Measurements from ENCODE around the gene KCNJ14. TPM values are rescaled to one million over a fixed set of nuclear protein-coding genes. Genes with fewer than 3 reads are reported as not detected.

KCNJ14 gene
- total and polyA plus RNA-seq, 9 donors: 0.48 to 1.2 (median 0.91) TPM

- DNase-seq: no peak
- no peak overlapping the region for H3K27ac ChIP-seq (ENCODE audit: low read length)
- WGBS (ENCODE audit: insufficient coverage): 92% methylated on average over 5 of the region's 7 CpGs
- H3K27me3 ChIP-seq (ENCODE audit: control insufficient read depth, insufficient read depth, low read length): peaks cover 45% of the 10 kb centered on the region
- H3K36me3 ChIP-seq (ENCODE audit: control insufficient read depth, insufficient read depth, low read length): no peaks in the 10 kb centered on the region
- no peak overlapping the region for H3K4me3 ChIP-seq (ENCODE audit: low read length)
- H3K9me3 ChIP-seq (replicated peaks; ENCODE audit: control insufficient read depth, low read depth, low read length): no peaks in the 10 kb centered on the region
- peaks cover 5% of the 10 kb centered on the region for H3K4me1 ChIP-seq (ENCODE audit: control insufficient read depth, insufficient read depth, low read length)
Measured at GRCh38 chr19:48507911-48508439, 52.6 kb downstream of the KCNJ14 start.

GRCh38 chr19:48508729-48509411 is 53.5 kb downstream of the KCNJ14 start:
- Histone ChIP-seq H3K4me1 (ENCODE audit: control insufficient read depth, insufficient read depth, low read length) (peaks cover 12% of the 10 kb centered on the region), H3K36me3 (ENCODE audit: control insufficient read depth, insufficient read depth, low read length) (no peaks in the 10 kb centered on the region), H3K27me3 (ENCODE audit: control insufficient read depth, insufficient read depth, low read length) (peaks cover 54% of the 10 kb centered on the region), H3K27ac (ENCODE audit: low read length) (no peak overlapping the region), H3K9me3 (replicated peaks; ENCODE audit: control insufficient read depth, low read depth, low read length) (no peaks in the 10 kb centered on the region), H3K4me3 (ENCODE audit: low read length) (no peak overlapping the region)
- 84% methylated on average over 22 of the region's 32 CpGs for WGBS (ENCODE audit: insufficient coverage)
- no peak for DNase-seq

GRCh38 chr19:48509467-48510194 is 54.3 kb downstream of the KCNJ14 start:
- WGBS (ENCODE audit: insufficient coverage): 87% methylated on average over 8 of the region's 12 CpGs

GRCh38 chr19:48510421-48511268 is 55.3 kb downstream of the KCNJ14 start:
- peak; percentile 74 for DNase-seq
- Histone ChIP-seq H3K4me1 (ENCODE audit: control insufficient read depth, insufficient read depth, low read length) (peaks cover 14% of the 10 kb centered on the region), H3K27ac (ENCODE audit: low read length) (no peak overlapping the region), H3K36me3 (ENCODE audit: control insufficient read depth, insufficient read depth, low read length) (no peaks in the 10 kb centered on the region), H3K4me3 (ENCODE audit: low read length) (no peak overlapping the region), H3K9me3 (replicated peaks; ENCODE audit: control insufficient read depth, low read depth, low read length) (no peaks in the 10 kb centered on the region), H3K27me3 (ENCODE audit: control insufficient read depth, insufficient read depth, low read length) (peaks cover 59% of the 10 kb centered on the region)
- 13% methylated on average over 11 of the region's 24 CpGs for WGBS (ENCODE audit: insufficient coverage)

More at GRCh38 chr19:48509467-48510194, 54.3 kb downstream of the KCNJ14 start:
- Histone ChIP-seq H3K27me3 (ENCODE audit: control insufficient read depth, insufficient read depth, low read length) (peaks cover 59% of the 10 kb centered on the region), H3K27ac (ENCODE audit: low read length) (no peak overlapping the region), H3K36me3 (ENCODE audit: control insufficient read depth, insufficient read depth, low read length) (no peaks in the 10 kb centered on the region), H3K4me1 (ENCODE audit: control insufficient read depth, insufficient read depth, low read length) (peaks cover 14% of the 10 kb centered on the region), H3K9me3 (replicated peaks; ENCODE audit: control insufficient read depth, low read depth, low read length) (no peaks in the 10 kb centered on the region), H3K4me3 (ENCODE audit: low read length) (no peak overlapping the region)
- DNase-seq: no peak

GRCh38 chr19:48511321-48511731 is 56.0 kb downstream of the KCNJ14 start:
- no peaks in the 10 kb centered on the region for H3K36me3 ChIP-seq (ENCODE audit: control insufficient read depth, insufficient read depth, low read length)
- no peaks in the 10 kb centered on the region for H3K9me3 ChIP-seq (replicated peaks; ENCODE audit: control insufficient read depth, low read depth, low read length)
- peaks cover 59% of the 10 kb centered on the region for H3K27me3 ChIP-seq (ENCODE audit: control insufficient read depth, insufficient read depth, low read length)
- H3K4me1 ChIP-seq (ENCODE audit: control insufficient read depth, insufficient read depth, low read length): peaks cover 14% of the 10 kb centered on the region
- no peak for DNase-seq
- H3K27ac ChIP-seq (ENCODE audit: low read length): no peak overlapping the region
- WGBS (ENCODE audit: insufficient coverage): 3% methylated on average over 24 of the region's 32 CpGs
- no peak overlapping the region for H3K4me3 ChIP-seq (ENCODE audit: low read length)

GRCh38 chr19:48511800-48512503 is 56.6 kb downstream of the KCNJ14 start, which contains the start of gene LMTK3:
TSS of gene LMTK3 (minus strand) at chr19:48511835. CDS start at chr19:48511576, 259 bp downstream.
- no peaks in the 10 kb centered on the region for H3K36me3 ChIP-seq (ENCODE audit: control insufficient read depth, insufficient read depth, low read length)
- 8% methylated on average over 27 of the region's 32 CpGs for WGBS (ENCODE audit: insufficient coverage)
- peaks cover 59% of the 10 kb centered on the region for H3K27me3 ChIP-seq (ENCODE audit: control insufficient read depth, insufficient read depth, low read length)
- H3K9me3 ChIP-seq (replicated peaks; ENCODE audit: control insufficient read depth, low read depth, low read length): no peaks in the 10 kb centered on the region
- H3K27ac ChIP-seq (ENCODE audit: low read length): no peak within 1 kb of the TSS
- peaks cover 14% of the 10 kb centered on the region for H3K4me1 ChIP-seq (ENCODE audit: control insufficient read depth, insufficient read depth, low read length)
- DNase-seq: no peak
- H3K4me3 ChIP-seq (ENCODE audit: low read length): no peak within 1 kb of the TSS

DNA sequence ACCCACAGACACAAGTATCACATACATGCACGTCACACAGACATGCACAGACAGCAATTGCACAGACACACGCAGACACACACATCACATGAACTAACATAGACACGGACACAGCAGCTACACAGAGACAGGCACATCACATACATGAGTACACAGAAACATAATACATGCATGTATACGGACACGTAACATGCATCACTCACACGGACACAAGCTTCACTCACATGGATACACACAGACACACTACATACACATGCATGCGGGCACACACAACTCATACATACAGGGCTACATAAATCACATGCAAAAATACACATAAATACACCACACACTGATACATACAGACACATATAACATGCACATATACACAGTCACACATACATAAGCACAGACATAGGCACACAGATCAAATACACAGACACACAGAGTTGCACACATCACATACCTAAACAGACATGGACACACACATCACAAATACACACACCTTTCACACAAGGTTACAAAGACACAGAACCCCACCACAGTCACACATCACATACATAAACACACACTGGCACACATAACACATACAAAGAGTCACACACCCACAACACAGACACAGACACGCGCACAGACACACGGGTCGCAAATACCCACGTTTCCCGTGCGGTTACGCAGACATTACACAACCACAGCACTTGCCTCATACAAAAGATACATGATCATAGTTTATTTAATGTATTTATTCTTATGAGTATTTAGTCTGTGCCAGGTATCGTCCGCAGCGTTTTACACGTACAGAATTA is 57.3 kb downstream of the KCNJ14 start:
- Histone ChIP-seq H3K4me1 (ENCODE audit: control insufficient read depth, insufficient read depth, low read length) (peaks cover 14% of the 10 kb centered on the region), H3K9me3 (replicated peaks; ENCODE audit: control insufficient read depth, low read depth, low read length) (no peaks in the 10 kb centered on the region), H3K27me3 (ENCODE audit: control insufficient read depth, insufficient read depth, low read length) (peaks cover 59% of the 10 kb centered on the region), H3K4me3 (ENCODE audit: low read length) (no peak overlapping the region), H3K27ac (ENCODE audit: low read length) (no peak overlapping the region), H3K36me3 (ENCODE audit: control insufficient read depth, insufficient read depth, low read length) (no peaks in the 10 kb centered on the region)
- DNase-seq: no peak
- WGBS (ENCODE audit: insufficient coverage): 39% methylated on average over 11 of the region's 19 CpGs

DNA sequence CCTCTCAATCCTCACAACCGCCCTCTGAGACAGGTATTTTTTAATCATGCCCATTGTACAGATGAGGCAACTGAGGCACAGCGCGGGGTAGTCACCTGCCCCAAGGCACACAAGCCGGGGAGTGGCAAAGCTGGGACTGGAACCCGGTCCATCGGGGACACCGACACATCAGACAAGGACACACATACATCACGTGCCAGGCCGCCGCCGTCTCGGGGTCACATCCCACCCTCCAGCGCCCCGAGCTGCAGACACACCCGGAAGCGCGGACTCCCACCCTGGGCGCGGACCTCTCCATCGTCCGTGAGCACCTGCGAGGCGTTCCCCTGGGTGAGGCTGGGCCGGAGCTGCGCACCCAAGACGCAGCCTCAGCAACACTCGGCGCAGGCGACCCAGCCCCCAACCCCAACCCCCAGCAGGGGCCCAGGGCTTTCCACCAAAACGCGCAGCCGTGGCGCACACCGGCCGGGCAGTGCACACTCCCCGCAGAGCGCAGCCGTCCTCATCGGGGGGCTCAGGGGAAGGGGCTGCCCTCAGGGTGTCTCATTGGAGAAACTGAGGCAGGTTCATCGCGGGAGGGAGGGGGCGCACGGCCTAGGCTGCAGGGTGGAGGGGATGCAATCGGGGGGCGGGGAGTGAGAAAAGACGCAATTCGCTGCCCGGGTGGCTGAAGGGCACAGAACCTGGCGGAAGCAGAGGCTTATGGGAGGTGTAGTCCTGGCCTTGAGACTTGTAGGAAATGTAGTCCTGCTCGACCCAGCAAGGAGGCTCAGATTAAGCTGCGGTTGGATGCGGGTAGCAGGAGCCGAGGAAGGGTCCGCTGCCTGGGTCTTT is 58.1 kb downstream of the KCNJ14 start:
- no peaks in the 10 kb centered on the region for H3K36me3 ChIP-seq (ENCODE audit: control insufficient read depth, insufficient read depth, low read length)
- peak overlapping the region; percentile 46 for H3K4me3 ChIP-seq (ENCODE audit: low read length)
- WGBS (ENCODE audit: insufficient coverage): 1% methylated on average over 52 of the region's 54 CpGs
- DNase-seq: peak; percentile 69
- peaks cover 56% of the 10 kb centered on the region for H3K27me3 ChIP-seq (ENCODE audit: control insufficient read depth, insufficient read depth, low read length)
- H3K27ac ChIP-seq (ENCODE audit: low read length): no peak overlapping the region
- no peaks in the 10 kb centered on the region for H3K9me3 ChIP-seq (replicated peaks; ENCODE audit: control insufficient read depth, low read depth, low read length)
- H3K4me1 ChIP-seq (ENCODE audit: control insufficient read depth, insufficient read depth, low read length): peaks cover 14% of the 10 kb centered on the region

Measured in muscle of leg (tissue), 11 donors.